Retinal pigment epithelial cell (primary cell): ENCODE data around the gene SAT2.

Experiments used
- DNase-seq: peaks from one replicate; pipeline ENCODE4 v3.0.0-alpha.2; 2010; ENCODE audit warnings: low read depth
- H3K4me3 ChIP-seq: 2 replicates; pipeline ENCODE4 v1.5.1; 2011; ENCODE audit warnings: mild to moderate bottlenecking, low read length, control low read depth, moderate library complexity
- TF ChIP-seq, protein P1 (sequence below): conservative IDR thresholded peaks from 2 replicates; pipeline ENCODE4 v1.5.1; 2011; ENCODE audit warnings: low read depth, low read length, control low read depth, inconsistent platforms

The SAT2 gene

DNA sequence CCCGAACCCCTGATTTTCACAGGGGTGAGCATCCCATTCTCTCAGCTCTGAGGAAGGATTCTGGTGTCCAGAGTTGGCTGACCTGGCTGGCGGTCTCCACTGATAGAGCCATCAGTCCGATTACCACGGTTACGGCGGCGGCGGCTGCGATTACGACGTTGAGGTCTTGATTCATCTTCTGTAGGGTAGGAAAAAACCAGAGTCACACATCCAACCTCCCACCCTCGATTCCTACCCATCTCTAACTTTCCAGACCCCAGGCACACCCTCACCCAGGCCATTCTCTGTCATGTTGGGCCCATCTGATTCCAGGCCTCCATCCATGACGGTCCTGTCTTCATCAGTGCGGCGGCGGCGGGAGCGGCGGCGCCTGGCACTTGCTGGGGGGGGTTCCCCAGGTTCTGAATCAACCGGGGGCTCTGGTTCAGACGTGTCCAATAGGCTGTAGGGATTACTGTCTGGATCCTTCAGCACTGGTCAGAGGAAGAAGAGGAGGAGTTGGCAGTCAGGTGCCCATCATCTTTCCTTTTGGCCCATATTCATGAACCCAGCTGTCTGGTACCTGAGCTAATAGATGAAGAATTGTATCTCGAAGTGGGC, 35.1 kb downstream of the SAT2 start:
- H3K4me3 ChIP-seq: no peak overlapping the region
- DNase-seq: no peak
- TF ChIP-seq, protein P1, sequence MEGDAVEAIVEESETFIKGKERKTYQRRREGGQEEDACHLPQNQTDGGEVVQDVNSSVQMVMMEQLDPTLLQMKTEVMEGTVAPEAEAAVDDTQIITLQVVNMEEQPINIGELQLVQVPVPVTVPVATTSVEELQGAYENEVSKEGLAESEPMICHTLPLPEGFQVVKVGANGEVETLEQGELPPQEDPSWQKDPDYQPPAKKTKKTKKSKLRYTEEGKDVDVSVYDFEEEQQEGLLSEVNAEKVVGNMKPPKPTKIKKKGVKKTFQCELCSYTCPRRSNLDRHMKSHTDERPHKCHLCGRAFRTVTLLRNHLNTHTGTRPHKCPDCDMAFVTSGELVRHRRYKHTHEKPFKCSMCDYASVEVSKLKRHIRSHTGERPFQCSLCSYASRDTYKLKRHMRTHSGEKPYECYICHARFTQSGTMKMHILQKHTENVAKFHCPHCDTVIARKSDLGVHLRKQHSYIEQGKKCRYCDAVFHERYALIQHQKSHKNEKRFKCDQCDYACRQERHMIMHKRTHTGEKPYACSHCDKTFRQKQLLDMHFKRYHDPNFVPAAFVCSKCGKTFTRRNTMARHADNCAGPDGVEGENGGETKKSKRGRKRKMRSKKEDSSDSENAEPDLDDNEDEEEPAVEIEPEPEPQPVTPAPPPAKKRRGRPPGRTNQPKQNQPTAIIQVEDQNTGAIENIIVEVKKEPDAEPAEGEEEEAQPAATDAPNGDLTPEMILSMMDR: no peak

DNA sequence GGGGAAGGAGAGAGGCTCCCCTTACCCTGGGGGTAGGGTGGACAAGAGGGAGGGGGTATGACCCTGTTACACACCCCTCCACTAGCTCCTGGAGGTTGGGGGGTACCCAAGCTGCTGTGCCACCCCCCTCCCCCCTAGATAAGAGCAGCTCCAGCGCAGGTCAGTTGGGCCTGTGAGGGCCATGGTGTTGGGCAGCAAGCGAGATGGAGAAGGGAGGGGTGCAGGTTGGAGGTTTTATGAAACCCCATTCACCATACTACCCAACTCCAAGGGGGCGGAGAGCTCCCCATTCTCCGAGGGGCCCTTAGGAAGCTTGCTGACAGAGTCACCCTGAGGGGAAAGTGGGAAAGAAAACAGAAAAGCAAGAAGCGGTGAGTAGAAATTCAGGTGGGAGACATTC, 36.0 kb downstream of the SAT2 start:
- DNase-seq: no peak
- TF ChIP-seq, protein P1: no peak
- no peak overlapping the region for H3K4me3 ChIP-seq

DNA sequence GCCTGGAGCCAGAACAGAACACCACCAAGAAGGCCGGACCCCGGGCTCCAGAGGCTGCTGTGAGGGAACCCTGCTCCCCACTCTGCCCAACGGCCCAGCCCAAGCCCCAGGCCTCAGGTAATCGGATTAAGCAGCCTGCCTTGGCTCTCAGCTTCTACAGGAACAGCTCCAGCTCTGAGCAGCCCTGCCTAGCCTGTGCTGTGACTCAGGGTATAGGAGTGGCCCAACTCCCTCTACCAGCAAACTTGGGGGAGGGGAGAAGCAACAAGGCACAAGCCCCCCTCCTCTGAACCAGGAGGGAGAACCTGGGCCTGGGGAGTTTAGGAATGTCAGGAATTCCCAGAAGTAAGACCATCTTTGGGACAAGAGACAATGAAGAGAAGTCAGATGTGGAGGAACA, 36.9 kb downstream of the SAT2 start:
- DNase-seq: peak; percentile 91
- H3K4me3 ChIP-seq: no peak overlapping the region

DNA sequence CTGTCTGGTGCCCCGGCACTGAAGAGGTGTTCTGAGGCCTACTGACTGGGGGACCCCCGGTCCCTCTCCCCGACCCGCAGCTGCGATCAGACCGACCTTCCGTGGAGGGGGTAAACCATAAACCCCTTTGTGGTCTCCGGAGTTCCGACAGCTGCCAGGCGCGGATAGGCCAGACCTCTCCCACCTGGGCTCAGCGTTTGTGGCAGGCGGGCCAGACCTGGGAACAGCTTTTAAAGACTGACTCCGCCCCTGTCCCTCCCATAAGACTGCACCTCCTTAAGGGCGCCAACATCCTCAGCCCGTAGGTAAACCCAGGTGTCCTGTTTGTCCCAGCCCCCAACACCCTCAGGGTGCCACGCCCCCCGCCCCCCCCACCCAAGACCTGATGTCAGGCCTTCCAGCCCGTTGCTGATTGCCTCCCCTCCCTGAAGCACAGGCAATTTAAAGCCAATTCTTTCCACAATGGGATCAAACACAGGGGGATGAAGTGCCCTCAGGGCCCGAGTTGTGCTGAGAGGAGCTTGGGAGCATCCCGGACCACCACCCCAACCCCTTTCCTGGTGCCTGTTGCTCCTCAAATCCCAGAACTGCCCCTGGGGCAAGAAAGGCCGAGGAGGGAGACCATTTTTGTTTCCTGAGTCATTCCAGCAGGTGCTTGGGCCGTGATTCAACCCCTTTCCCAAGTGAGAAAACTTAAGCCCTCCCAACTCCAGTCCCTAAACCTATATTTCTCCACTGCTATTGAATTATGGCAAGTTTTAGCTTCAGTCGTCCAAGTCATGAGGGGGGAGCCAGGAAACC, 37.5 kb downstream of the SAT2 start, which contains the start of gene SOX15:
Gene SOX15, minus strand, starts transcription at position 204 of the 801 bp plus-strand sequence. CDS start 418 bp downstream, outside the sequence.
- H3K4me3 ChIP-seq: peak within 1 kb of the TSS; percentile 39
- TF ChIP-seq, protein P1: no peak
- DNase-seq: no peak

More for the DNA sequence above, 36.9 kb downstream of the SAT2 start:
- TF ChIP-seq, protein P1: no peak

DNA sequence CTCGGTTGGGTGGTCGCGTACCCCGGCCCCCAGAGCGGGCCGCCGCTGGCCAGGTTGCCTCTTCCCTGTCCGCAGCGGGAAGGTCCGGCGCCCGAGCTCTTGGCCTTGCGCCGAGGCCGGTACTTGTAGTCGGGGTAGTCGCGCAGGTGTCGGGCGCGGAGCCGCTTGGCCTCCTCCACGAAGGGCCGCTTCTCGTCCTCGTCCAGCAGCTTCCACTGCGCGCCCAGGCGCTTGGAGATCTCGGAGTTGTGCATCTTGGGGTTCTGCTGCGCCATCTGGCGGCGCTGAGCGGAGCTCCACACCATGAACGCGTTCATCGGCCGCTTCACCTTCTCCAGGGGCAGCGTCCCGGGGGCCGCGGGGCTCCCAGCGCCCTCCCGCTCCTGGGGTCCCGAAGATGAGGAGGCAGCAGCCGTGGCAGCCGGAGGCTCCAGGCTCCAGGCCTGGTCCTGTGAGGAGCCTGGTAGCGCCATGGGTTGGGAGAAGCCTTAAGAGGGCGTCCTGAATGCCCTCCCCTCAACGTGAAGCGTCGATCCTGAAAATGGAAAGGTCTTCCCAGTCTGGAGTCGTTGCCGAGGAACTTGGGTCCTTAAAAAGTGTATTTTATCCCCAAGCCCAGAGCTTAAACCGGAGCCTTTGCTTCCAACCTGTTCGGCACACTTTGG, 38.3 kb downstream of the SAT2 start:
- peak overlapping the region; percentile 39 for H3K4me3 ChIP-seq
- DNase-seq: peak; percentile 43
- TF ChIP-seq, protein P1: peak; percentile 90

DNA sequence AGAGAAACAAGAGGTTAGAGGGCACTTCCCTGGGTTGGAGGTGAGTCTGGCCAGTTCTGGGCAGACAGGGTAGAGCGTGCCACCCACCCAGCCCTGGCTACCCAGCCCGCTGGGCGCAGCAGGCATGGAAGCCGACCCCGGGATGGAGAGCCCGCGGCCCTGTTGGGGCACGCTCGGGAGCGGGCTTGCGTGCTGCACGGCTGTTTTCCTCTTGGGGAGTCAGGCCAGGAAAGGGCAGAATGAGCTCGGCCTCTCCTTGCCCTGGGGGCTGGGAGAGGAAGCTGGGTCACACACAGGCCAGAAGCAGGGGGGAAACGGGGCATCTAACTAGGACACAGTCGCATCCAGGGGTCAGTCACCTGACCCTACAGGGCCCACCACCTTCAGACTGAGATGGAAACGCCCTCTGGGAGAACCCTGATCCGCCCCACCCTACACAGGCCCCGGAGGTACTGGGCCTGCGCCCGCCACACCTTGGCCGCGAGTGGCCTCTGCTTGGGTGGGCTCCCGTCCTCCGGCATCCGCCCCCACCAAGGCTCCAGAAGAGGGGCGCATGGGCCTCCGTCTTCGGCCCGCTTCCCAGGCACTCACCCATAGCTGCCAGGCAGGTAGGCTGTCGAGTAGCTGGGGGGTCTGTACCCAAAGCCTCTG, 38.9 kb downstream of the SAT2 start:
- H3K4me3 ChIP-seq: peak overlapping the region; percentile 39
- TF ChIP-seq, protein P1: no peak
- DNase-seq: no peak
